HFFc6 (cell line): Measurements from ENCODE around the gene DMXL1. TPM values are rescaled to one million over a fixed set of nuclear protein-coding genes. Genes with fewer than 3 reads are reported as not detected.

ENCODE experiments used
- DNase-seq: peaks from one replicate; pipeline ENCODE4 v3.0.0-alpha.2; 2018
- H3K27ac Mint-ChIP-seq: 2 replicates; pipeline ENCODE4 v1.8.0; 2020; ENCODE audit warnings: mild to moderate bottlenecking, mixed read lengths
- H3K27me3 Mint-ChIP-seq: 2 replicates; pipeline ENCODE4 v1.8.0; 2021; ENCODE audit warnings: mild to moderate bottlenecking, moderate library complexity, mixed read lengths; ENCODE audit not compliant: insufficient read depth
- H3K36me3 Mint-ChIP-seq: 2 replicates; pipeline ENCODE4 v1.8.0; 2021; ENCODE audit warnings: low read depth, mixed read lengths
- H3K4me1 Mint-ChIP-seq: 2 replicates; pipeline ENCODE4 v1.8.0; 2020; ENCODE audit warnings: low read depth, mixed read lengths
- H3K4me3 Mint-ChIP-seq: 2 replicates; pipeline ENCODE4 v1.8.0; 2020; ENCODE audit warnings: mild to moderate bottlenecking, moderate library complexity, mixed read lengths
- H3K9me3 Mint-ChIP-seq: 2 replicates; pipeline ENCODE4 v1.8.0; 2020; ENCODE audit warnings: mild to moderate bottlenecking, mixed read lengths
- CTCF ChIP-seq: fragments of 200-600 bp; sonication (generic); IDR thresholded peaks from 2 replicates; pipeline ENCODE4 v1.5.0; 2021; ENCODE audit warnings: antibody characterized with exemption, mild to moderate bottlenecking
- total RNA-seq, 6 experiments: library from RNA; stranded (reverse); fragmentation: NEBNext Ultra II Directional; extraction: Animal tissue kit (Norgen Biotek cat#: 25700); gene quantifications; 2 replicates in 1 of 6; 3 replicates in 5 of 6; pipeline ENCODE4 v1.2.3, GENCODE V29; 2021

DMXL1 gene
- total RNA-seq, 6 experiments from 2014 or later = 19.8 to 23.1 (median 21.5) TPM

- Mint-ChIP-seq H3K4me1 (no peaks in the 10 kb centered on the region), H3K27me3 (no peaks in the 10 kb centered on the region), H3K9me3 (no peaks in the 10 kb centered on the region), H3K4me3 (no peak overlapping the region), H3K27ac (no peak overlapping the region), H3K36me3 (no peaks in the 10 kb centered on the region)
- no peak for DNase-seq
- TF ChIP-seq CTCF = no peak
Measured at GRCh38 chr5:119212676-119213075, 141.8 kb downstream of the DMXL1 start.

- no peak for DNase-seq
- H3K4me3 Mint-ChIP-seq = no peak overlapping the region
- H3K27me3 Mint-ChIP-seq = no peaks in the 10 kb centered on the region; the same call in 1 of the 2 replicates
- H3K4me1 Mint-ChIP-seq = peaks cover 20% of the 10 kb centered on the region
- H3K36me3 Mint-ChIP-seq = 0 out of 2 replicates have a peak, but pooled peaks cover 5% of the 10 kb centered on the region
- H3K27ac Mint-ChIP-seq = no peak overlapping the region
- no peak for TF ChIP-seq CTCF
- no peaks in the 10 kb centered on the region for H3K9me3 Mint-ChIP-seq
Measured at GRCh38 chr5:119217183-119217582, 146.3 kb downstream of the DMXL1 start.

- no peak for DNase-seq
- no peak for TF ChIP-seq CTCF
- H3K36me3 Mint-ChIP-seq = 0 out of 2 replicates have a peak, but pooled peaks cover 5% of the 10 kb centered on the region
- H3K4me1 Mint-ChIP-seq = peaks cover 20% of the 10 kb centered on the region
- H3K27me3 Mint-ChIP-seq = no peaks in the 10 kb centered on the region; the same call in 1 of the 2 replicates
- H3K27ac Mint-ChIP-seq = no peak overlapping the region
- no peak overlapping the region for H3K4me3 Mint-ChIP-seq
- no peaks in the 10 kb centered on the region for H3K9me3 Mint-ChIP-seq
Measured at GRCh38 chr5:119218830-119219782, 148.2 kb downstream of the DMXL1 start.

GRCh38 chr5:119220576-119221197 is 149.8 kb downstream of the DMXL1 start:
- Mint-ChIP-seq H3K4me1 (peaks cover 20% of the 10 kb centered on the region), H3K36me3 (0 out of 2 replicates have a peak, but pooled peaks cover 5% of the 10 kb centered on the region), H3K4me3 (no peak overlapping the region), H3K27me3 (no peaks in the 10 kb centered on the region; the same call in 1 of the 2 replicates), H3K27ac (no peak overlapping the region), H3K9me3 (no peaks in the 10 kb centered on the region)
- no peak for TF ChIP-seq CTCF
- DNase-seq = no peak

GRCh38 chr5:119221330-119221729 is 150.4 kb downstream of the DMXL1 start:
- H3K4me1 Mint-ChIP-seq = peaks cover 20% of the 10 kb centered on the region
- no peak for DNase-seq
- no peak overlapping the region for H3K27ac Mint-ChIP-seq
- 0 out of 2 replicates have a peak, but pooled peaks cover 5% of the 10 kb centered on the region for H3K36me3 Mint-ChIP-seq
- no peaks in the 10 kb centered on the region; the same call in 1 of the 2 replicates for H3K27me3 Mint-ChIP-seq
- H3K4me3 Mint-ChIP-seq = no peak overlapping the region
- TF ChIP-seq CTCF = no peak
- no peaks in the 10 kb centered on the region for H3K9me3 Mint-ChIP-seq
